Placental epithelial cell (primary cell): ENCODE results near the gene VNN1. TPM values are rescaled to one million over a fixed set of nuclear protein-coding genes. Genes with fewer than 3 reads are reported as not detected.

Source experiments
- total RNA-seq: library from RNA; depleted of rRNA; stranded (reverse); fragments of >200 nt; gene quantifications from 2 replicates; pipeline ENCODE4 v1.2.3, GENCODE V29; 2012

Gene VNN1, protein sequence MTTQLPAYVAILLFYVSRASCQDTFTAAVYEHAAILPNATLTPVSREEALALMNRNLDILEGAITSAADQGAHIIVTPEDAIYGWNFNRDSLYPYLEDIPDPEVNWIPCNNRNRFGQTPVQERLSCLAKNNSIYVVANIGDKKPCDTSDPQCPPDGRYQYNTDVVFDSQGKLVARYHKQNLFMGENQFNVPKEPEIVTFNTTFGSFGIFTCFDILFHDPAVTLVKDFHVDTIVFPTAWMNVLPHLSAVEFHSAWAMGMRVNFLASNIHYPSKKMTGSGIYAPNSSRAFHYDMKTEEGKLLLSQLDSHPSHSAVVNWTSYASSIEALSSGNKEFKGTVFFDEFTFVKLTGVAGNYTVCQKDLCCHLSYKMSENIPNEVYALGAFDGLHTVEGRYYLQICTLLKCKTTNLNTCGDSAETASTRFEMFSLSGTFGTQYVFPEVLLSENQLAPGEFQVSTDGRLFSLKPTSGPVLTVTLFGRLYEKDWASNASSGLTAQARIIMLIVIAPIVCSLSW
- not detected in 2 replicates for total RNA-seq

DNA sequence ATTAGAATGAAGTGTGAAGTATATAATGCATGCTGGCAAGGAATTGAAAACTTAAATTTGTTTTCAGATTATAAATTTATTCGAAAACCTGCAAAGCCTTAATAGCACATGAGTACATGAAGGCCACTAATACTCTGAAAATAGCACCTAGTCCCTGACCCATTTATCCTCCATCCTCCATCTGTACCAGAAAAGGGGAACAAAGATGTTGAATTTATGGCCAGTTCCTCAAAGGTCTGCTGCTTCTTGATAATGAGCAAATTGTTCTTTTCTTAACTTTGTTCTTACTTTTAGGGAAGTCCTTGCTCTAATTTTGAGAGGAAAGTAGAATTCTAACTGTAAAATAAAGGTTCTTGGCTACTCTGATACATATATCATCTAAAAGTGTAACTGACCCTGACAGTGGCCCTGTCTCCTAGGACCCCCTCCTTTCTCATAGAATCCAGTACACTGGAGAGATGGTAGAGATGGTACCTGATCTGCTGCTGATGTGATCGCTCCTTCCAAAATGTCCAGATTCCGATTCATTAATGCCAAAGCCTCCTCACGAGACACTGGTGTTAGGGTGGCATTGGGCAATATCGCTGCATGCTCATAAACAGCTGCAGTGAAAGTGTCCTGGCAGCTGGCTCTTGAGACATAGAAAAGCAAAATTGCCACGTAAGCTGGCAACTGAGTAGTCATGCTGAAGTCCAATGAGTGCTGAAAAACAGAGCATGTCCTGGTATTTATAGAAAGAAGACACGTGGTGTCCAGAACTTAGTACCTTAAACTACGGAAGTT is at the start of gene VNN1:
Gene VNN1, minus strand, starts transcription at position 704 of the 783 bp plus-strand sequence. Its CDS starts 20 bp downstream, at position 684.

DNA sequence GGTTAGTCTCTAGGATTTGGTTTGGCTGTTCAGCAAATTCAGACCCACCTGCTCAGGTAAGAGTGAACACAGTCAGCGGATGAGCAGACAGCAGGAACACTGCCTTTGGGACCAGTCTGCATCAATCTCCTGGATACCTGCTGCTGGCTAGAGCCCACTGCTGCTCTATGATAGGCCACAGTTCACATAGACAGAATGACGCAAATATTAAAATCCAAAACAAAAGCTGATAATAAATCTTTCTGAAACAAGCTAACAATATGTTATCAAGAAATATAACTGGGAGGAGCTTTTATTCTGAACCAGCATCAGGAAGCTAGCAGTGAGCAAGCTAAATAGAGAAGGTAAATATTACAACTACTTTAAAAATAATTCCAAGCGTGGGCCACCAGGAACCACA is 54.8 kb downstream of the VNN1 start, which contains the start of gene TAAR1:
Gene TAAR1, minus strand, starts transcription at position 101 of the 400 bp plus-strand sequence. CDS start 13,179 bp downstream, outside the sequence.

Other genes with a start within 250 kb of the VNN1 start
- 20.0 and 55.7 TPM in 2 replicates for gene STX7, start 200.9 kb downstream of the VNN1 start, total RNA-seq
- gene TAAR9, start 175.8 kb downstream of the VNN1 start, total RNA-seq = not detected in 2 replicates
- gene TAAR8, start 161.4 kb downstream of the VNN1 start, total RNA-seq = not detected in 2 replicates
- not detected in 2 replicates for gene TAAR6, start 143.7 kb downstream of the VNN1 start, total RNA-seq
- not detected in 2 replicates for gene TAAR5, start 124.3 kb downstream of the VNN1 start, total RNA-seq
- not detected in 2 replicates for gene TAAR2, start 89.8 kb downstream of the VNN1 start, total RNA-seq
- gene TAAR1, start 54.9 kb downstream of the VNN1 start, total RNA-seq = not detected in 2 replicates
- not detected in 2 replicates for gene VNN2, start 43.8 kb upstream of the VNN1 start, total RNA-seq
- 5.1 and 9.7 TPM in 2 replicates for gene SLC18B1, start 84.6 kb upstream of the VNN1 start, total RNA-seq
- 1,026 and 1,376 TPM in 2 replicates for gene RPS12, start 100.5 kb upstream of the VNN1 start, total RNA-seq